ENCODE measurements around the gene MIER2. TPM values are rescaled to one million over a fixed set of nuclear protein-coding genes. Genes with fewer than 3 reads are reported as not detected.

The MIER2 gene
- total RNA-seq: 24.0 and 26.6 TPM in 2 replicates

GRCh38 chr19:344625-345319 lies at the start of gene MIER2:
Gene MIER2, minus strand, starts transcription at chr19:344796. Its CDS starts 14 bp downstream, at chr19:344782.

GRCh38 chr19:291006-291521 lies 53.5 kb downstream of the MIER2 start, which contains the start of gene PLPP2:
Gene PLPP2, minus strand, starts transcription at chr19:291403. Its CDS starts 67 bp downstream, at chr19:291336.

Other genes with a start within 250 kb of the MIER2 start
- gene OR4F17, start 237.7 kb downstream of the MIER2 start, total RNA-seq: not detected in 2 replicates
- 6.6 and 19.4 TPM in 2 replicates for gene PLPP2, start 53.4 kb downstream of the MIER2 start, total RNA-seq
- gene C2CD4C, start 64.4 kb upstream of the MIER2 start, total RNA-seq: 0.15 and 2.0 TPM in 2 replicates
- gene SHC2, start 116.2 kb upstream of the MIER2 start, total RNA-seq: 0.08 TPM in 1 of 2 replicates, not detected in the other
- not detected in 2 replicates for gene MADCAM1, start 151.7 kb upstream of the MIER2 start, total RNA-seq
- gene TPGS1, start 162.7 kb upstream of the MIER2 start, total RNA-seq: 42.6 and 50.3 TPM in 2 replicates
- 105 and 109 TPM in 2 replicates for gene CDC34, start 187.0 kb upstream of the MIER2 start, total RNA-seq
- gene GZMM, start 199.3 kb upstream of the MIER2 start, total RNA-seq: not detected in 2 replicates
- 721 and 787 TPM in 2 replicates for gene BSG, start 227.8 kb upstream of the MIER2 start, total RNA-seq
- 0.08 TPM in 1 of 2 replicates, not detected in the other for gene HCN2, start 245.1 kb upstream of the MIER2 start, total RNA-seq

All from hair follicular keratinocyte (primary cell).